ENCODE results near the gene CA12.
A peak's percentile ranks its signal among the peaks of the same experiment; 100 is the strongest.

CA12 gene

GRCh38 chr15:63374686-63375520 is 6.7 kb downstream of the CA12 start:
- peak; percentile 4 for DNase-seq

DNA sequence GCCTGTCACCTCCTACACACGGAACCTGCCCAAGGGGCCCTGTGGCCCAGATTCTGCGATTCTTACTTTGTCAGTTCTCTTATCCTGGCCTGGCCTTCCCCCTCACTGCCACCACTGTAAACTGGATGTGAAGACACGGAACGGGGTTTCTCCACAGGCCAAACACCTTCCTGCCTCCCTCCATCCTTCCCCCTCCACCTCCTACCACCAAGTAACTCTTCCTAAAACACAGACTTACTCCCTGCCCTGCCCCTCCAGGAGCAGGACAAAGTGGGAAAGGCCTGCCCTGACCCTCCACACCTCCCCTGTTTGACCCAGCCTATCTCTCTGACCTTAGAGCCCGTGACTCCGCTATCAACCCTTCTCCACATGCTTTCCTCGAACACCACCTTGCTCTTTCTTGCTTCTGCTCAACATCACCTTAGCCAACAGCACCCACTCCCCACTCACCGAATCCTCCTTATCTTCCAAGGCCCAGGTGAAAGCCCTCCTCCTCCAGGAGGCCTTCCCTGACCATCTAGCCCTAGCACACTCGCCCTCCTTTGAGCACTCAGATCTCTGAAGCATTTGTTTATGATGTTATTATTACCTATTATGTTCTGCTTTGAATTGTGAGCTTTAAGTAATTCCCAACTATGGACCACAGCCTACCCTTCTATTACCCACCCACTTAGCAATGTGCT is 7.6 kb downstream of the CA12 start:
- DNase-seq: no peak

GRCh38 chr15:63373330-63373729 is 8.3 kb downstream of the CA12 start:
- DNase-seq: no peak

GRCh38 chr15:63372753-63373152 is 8.9 kb downstream of the CA12 start:
- no peak for DNase-seq

GRCh38 chr15:63372018-63372705 is 9.5 kb downstream of the CA12 start:
- DNase-seq: no peak

DNA sequence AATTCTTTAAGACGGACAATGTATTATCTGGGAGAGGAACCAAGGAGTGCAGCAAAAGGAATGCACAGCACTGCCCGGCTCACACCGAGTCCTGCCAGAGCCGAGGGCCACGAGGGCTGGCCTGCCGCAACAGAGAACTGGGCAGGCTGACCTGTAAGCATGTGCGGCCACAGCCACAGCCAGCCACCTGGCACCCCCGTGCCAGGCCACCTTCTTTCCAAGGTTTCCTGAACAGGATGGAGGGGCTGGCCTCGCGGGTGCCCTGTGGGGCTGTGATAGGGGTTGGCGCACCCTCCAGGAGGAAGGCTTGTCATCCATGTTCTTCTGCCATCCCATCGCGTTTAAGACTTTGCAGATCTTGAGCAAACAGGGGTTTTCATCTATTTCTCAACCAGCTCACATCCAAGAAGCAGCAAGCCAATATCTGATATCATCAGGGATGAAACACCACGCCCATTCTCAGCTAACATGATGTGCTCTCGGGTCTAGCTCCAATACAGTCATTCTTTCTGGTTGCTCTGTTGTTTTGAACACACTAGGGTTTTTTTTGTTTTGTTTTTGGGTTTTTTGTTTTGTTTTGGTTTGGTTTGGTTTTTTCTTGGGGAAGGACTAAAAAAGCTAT is 10.2 kb downstream of the CA12 start:
- no peak for DNase-seq

- peak; percentile 68 for DNase-seq
These were observed 10.9 kb downstream of the CA12 start for GRCh38 chr15:63370764-63371163.

DNA sequence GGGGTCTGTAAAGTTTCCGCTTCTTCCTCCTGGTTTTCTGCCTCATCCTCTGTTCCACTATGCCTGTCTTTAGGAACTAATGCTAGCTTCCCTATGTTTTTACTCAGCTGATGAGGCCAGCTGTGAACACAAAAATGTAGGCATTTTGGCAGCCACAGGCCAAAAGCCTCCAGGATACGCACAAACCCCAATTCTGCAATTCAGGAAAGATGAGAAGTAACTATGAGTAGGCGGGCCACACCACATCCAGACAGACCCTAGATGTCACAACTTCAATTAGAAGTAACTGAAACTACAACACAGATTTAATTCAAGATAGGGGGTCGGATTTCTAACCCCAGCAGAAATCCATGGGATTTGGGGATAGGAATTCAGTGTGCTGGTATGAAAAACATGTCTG is 11.9 kb downstream of the CA12 start:
- DNase-seq: no peak

- DNase-seq: no peak
These were observed 12.3 kb downstream of the CA12 start for GRCh38 chr15:63369296-63369695.

DNA sequence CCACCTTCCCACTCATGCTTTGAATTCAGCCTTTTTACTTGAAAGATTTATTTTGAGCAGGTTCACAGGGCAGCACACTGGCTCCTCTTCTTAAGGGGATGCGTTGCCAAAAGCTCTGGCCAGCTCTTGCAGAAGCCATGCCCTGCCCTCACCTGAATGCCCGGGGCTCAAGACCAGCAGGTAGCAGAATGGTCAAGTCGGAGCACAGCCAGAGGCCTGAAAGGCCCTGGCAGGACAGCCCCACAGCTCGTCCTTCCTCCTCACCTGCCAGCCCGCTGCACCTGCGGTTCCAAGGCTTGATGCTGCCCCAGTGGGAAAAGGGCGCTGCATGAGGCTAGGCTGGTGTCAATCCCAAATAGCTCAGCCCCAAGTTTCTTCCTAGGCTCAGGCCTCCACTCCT is 13.1 kb downstream of the CA12 start:
- no peak for DNase-seq

GRCh38 chr15:63367900-63368299 is 13.7 kb downstream of the CA12 start:
- DNase-seq: no peak

- no peak for DNase-seq
These were observed 14.3 kb downstream of the CA12 start for GRCh38 chr15:63367390-63367789.

- no peak for DNase-seq
These were observed 15.2 kb downstream of the CA12 start for GRCh38 chr15:63366451-63366850.

DNA sequence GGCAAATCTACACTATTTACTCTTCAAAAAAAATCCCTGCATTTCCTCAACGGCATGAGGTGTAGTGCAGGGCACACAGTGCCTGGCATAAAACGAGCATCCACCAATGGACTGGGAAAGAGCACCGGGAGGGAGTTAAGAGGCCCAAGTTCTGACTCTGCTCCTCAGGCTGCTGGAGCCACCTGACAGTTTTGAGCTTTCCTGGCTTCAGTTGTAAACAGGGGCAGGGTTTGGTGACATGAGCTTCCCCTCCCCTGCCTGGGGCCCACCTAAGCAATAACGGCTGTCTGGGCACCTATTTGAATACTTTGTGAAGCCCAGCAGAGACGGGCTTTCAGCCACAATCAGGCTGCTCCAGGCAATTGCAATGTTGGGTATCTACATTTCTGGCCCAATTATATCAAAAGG is 16.4 kb downstream of the CA12 start:
- DNase-seq: no peak

GRCh38 chr15:63364399-63365272 is 17.0 kb downstream of the CA12 start:
- DNase-seq: no peak

DNA sequence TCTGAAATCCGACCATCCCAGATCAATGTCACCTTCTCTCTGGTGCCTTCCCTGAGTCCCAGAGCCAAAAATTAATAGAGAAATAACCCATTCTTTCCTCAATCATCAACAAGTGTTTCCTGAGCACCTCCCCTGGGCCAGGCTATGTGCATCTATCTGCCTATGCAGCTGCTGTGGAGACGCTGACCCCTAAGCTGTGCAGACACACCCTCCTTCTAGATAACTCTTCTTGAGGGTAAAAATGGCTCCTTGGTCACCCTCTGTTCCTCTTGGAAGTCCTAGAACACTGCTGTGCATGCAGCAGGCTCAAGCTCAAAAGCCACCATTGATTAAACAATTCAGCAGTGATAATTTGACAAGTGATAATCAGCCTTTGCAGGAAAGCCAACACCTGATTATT is 18.4 kb downstream of the CA12 start:
- no peak for DNase-seq

GRCh38 chr15:63362885-63363284 is 18.8 kb downstream of the CA12 start:
- DNase-seq: no peak

DNA sequence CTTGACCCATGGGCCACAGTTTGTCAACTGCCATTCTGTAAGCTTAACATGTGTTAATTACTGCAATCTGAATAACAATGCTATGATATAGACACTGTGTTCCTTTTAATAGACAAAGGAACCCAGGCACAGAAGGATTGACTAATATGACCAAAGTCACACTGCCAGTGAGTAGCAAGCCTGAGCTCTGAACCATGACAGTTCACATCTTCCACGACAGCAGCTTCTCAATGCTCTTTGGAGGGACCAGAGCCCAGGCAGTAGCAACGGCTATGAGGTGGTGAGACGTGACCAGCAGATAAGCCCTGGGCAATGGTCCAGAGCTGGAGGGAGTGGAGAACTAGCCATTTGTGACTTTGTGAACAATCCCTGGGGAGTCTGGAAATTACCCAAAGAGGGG is 19.4 kb downstream of the CA12 start:
- no peak for DNase-seq

DNA sequence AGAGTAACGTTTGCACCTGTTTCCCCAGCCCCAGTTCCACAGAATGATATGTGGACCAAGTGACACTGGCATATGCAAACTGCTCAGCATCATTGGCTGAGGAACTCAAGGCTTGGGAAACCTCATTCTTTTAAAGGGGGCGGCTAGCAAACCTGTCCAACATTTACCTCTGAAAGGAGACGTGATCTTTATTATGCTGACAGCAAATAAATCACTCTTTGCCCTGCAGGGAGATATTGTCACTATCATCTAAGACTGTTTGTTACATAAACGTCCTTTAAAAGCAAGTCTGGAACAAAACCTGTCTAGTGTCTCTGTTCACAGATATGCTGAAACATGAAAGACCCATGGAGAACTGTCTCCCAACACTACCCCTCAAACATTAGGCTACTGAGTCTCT is 21.5 kb downstream of the CA12 start:
- no peak for DNase-seq

DNA sequence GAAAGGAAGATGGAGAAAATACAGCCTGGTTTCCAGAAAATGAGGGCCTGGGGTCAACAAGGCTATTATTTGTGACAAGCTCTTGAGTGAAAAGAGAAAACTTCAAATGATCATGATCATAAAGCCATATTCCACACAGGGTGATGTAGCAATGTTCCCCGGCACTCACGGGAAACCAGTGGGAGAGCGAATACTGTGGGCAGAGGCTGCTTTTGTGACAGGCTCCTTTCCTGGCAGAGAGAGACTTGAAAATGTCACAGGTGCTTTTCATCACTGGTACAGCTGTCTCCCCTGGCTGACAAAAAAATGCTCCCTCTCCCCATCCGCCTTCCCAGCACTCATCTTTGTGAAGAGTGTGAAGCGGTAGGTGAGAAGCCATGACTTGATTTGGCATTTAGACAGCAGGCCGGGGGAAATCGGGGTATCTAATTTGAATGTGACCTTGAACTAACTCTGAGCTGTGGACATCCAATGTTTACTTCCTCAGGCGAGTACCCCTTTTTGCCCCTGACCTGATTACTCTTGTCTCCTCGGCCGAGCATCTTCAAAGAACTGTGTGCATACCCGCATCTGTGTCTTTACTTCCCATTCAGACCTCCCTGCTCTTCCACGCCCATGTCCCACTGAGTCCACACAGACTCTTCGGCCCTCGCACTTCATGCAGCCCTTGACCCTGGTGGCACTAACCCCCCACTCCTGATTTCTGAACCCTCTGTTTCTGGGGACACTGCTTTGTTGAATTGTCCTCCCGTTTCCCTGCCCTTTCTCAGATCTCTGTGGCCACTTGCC is 23.2 kb downstream of the CA12 start:
- DNase-seq: no peak

- no peak for DNase-seq
These were observed 23.9 kb downstream of the CA12 start for GRCh38 chr15:63357731-63358130.

DNA sequence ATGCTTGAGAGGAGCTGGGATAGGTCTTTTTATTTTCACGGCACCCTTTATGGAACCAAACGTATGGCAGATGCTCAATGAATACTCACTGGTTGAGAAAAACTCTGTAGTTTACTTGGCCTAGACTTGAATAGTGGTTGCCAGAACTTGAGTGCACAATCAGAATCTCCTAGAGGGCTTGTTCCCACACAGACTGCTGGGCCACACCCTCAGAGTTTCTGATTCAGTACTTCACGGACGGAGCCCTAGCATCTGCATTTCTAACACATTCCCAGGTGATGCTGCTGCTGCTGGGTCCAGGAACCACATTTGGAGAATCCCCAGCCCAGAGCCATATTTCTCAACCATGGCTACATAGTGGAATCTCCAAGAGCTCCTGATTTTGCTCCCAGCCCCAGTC is 24.6 kb downstream of the CA12 start:
- DNase-seq: no peak

Data from NCI-H345 (cell line).